HUES48 (cell line): ENCODE data around the gene LRRC27.

ENCODE experiments used
- H3K27ac ChIP-seq: one replicate; pipeline ENCODE4 v1.7.0; 2013; ENCODE audit warnings: low read depth, low read length, inconsistent platforms
- H3K27me3 ChIP-seq: 2 replicates; pipeline ENCODE4 v1.6.1; 2013; ENCODE audit warnings: mild to moderate bottlenecking, low read length; ENCODE audit not compliant: control insufficient read depth, insufficient read depth
- H3K36me3 ChIP-seq: 2 replicates; pipeline ENCODE4 v1.6.1; 2013; ENCODE audit warnings: low read length; ENCODE audit not compliant: control insufficient read depth, insufficient read depth
- H3K4me1 ChIP-seq: 2 replicates; pipeline ENCODE4 v1.6.1; 2013; ENCODE audit warnings: mild to moderate bottlenecking, low read length; ENCODE audit not compliant: control insufficient read depth, insufficient read depth
- H3K4me3 ChIP-seq: 2 replicates; pipeline ENCODE4 v1.5.1; 2013; ENCODE audit warnings: mild to moderate bottlenecking, low read depth, low read length
- H3K9ac ChIP-seq: 2 replicates; pipeline ENCODE4 v1.6.1; 2013; ENCODE audit warnings: mild to moderate bottlenecking, low read depth, low read length, moderate library complexity
- H3K9me3 ChIP-seq: 2 replicates; pipeline ENCODE4 v1.6.1; 2013; ENCODE audit warnings: low read length; ENCODE audit not compliant: control insufficient read depth, insufficient read depth

Gene LRRC27

GRCh38 chr10:132395704-132396493, 63.9 kb downstream of the LRRC27 start:
- H3K27me3 ChIP-seq: peaks cover 8% of the 10 kb centered on the region
- peaks cover 11% of the 10 kb centered on the region; the same call in 1 of the 2 replicates for H3K4me1 ChIP-seq
- H3K4me3 ChIP-seq: peak overlapping the region; percentile 54; the same call in 1 of the 2 replicates
- no peaks in the 10 kb centered on the region for H3K9me3 ChIP-seq
- no peak overlapping the region for H3K27ac ChIP-seq
- H3K9ac ChIP-seq: peak overlapping the region; percentile 24; the same call in 1 of the 2 replicates
- H3K36me3 ChIP-seq: no peaks in the 10 kb centered on the region

- Histone ChIP-seq H3K9me3 (no peaks in the 10 kb centered on the region), H3K27me3 (peaks cover 8% of the 10 kb centered on the region), H3K4me3 (peak overlapping the region; percentile 54; the same call in 1 of the 2 replicates), H3K9ac (peak overlapping the region; percentile 24; the same call in 1 of the 2 replicates), H3K27ac (no peak overlapping the region), H3K4me1 (peaks cover 11% of the 10 kb centered on the region; the same call in 1 of the 2 replicates), H3K36me3 (no peaks in the 10 kb centered on the region)
Observed at GRCh38 chr10:132396494-132397035, 64.6 kb downstream of the LRRC27 start.

GRCh38 chr10:132397036-132397541, 65.1 kb downstream of the LRRC27 start, which contains the start of gene PWWP2B:
TSS of gene PWWP2B (plus strand) at chr10:132397200. CDS start at chr10:132397227, 27 bp downstream.
- H3K9me3 ChIP-seq: no peaks in the 10 kb centered on the region
- peak within 1 kb of the TSS; percentile 24; the same call in 1 of the 2 replicates for H3K9ac ChIP-seq
- peaks cover 11% of the 10 kb centered on the region; the same call in 1 of the 2 replicates for H3K4me1 ChIP-seq
- H3K27me3 ChIP-seq: peaks cover 8% of the 10 kb centered on the region
- H3K36me3 ChIP-seq: no peaks in the 10 kb centered on the region
- peak within 1 kb of the TSS; percentile 55 for H3K4me3 ChIP-seq
- H3K27ac ChIP-seq: no peak within 1 kb of the TSS

- peaks cover 8% of the 10 kb centered on the region for H3K27me3 ChIP-seq
- H3K36me3 ChIP-seq: no peaks in the 10 kb centered on the region
- H3K27ac ChIP-seq: no peak overlapping the region
- peaks cover 11% of the 10 kb centered on the region; the same call in 1 of the 2 replicates for H3K4me1 ChIP-seq
- no peak overlapping the region for H3K9ac ChIP-seq
- H3K9me3 ChIP-seq: no peaks in the 10 kb centered on the region
- H3K4me3 ChIP-seq: peak overlapping the region; percentile 55
Observed at GRCh38 chr10:132397671-132398565, 65.9 kb downstream of the LRRC27 start.

GRCh38 chr10:132398566-132398991, 66.6 kb downstream of the LRRC27 start:
- Histone ChIP-seq H3K27ac (no peak overlapping the region), H3K36me3 (no peaks in the 10 kb centered on the region), H3K9me3 (no peaks in the 10 kb centered on the region), H3K27me3 (peaks cover 8% of the 10 kb centered on the region), H3K4me1 (peaks cover 11% of the 10 kb centered on the region; the same call in 1 of the 2 replicates), H3K4me3 (no peak overlapping the region), H3K9ac (no peak overlapping the region)

GRCh38 chr10:132399117-132400035, 67.4 kb downstream of the LRRC27 start:
- no peak overlapping the region for H3K27ac ChIP-seq
- H3K9ac ChIP-seq: no peak overlapping the region
- H3K4me1 ChIP-seq: peaks cover 11% of the 10 kb centered on the region; the same call in 1 of the 2 replicates
- H3K36me3 ChIP-seq: no peaks in the 10 kb centered on the region
- H3K9me3 ChIP-seq: no peaks in the 10 kb centered on the region
- H3K4me3 ChIP-seq: no peak overlapping the region
- peaks cover 8% of the 10 kb centered on the region for H3K27me3 ChIP-seq

GRCh38 chr10:132400041-132400546, 68.1 kb downstream of the LRRC27 start:
- peaks cover 8% of the 10 kb centered on the region for H3K27me3 ChIP-seq
- H3K4me1 ChIP-seq: peaks cover 11% of the 10 kb centered on the region; the same call in 1 of the 2 replicates
- no peaks in the 10 kb centered on the region for H3K36me3 ChIP-seq
- H3K4me3 ChIP-seq: no peak overlapping the region
- no peak overlapping the region for H3K27ac ChIP-seq
- no peak overlapping the region for H3K9ac ChIP-seq
- H3K9me3 ChIP-seq: no peaks in the 10 kb centered on the region

- H3K9me3 ChIP-seq: no peaks in the 10 kb centered on the region
- H3K4me1 ChIP-seq: peaks cover 14% of the 10 kb centered on the region; the same call in 1 of the 2 replicates
- H3K36me3 ChIP-seq: no peaks in the 10 kb centered on the region
- no peak overlapping the region for H3K27ac ChIP-seq
- peaks cover 8% of the 10 kb centered on the region for H3K27me3 ChIP-seq
- no peak overlapping the region for H3K4me3 ChIP-seq
- no peak overlapping the region for H3K9ac ChIP-seq
Observed at GRCh38 chr10:132400547-132401151, 68.7 kb downstream of the LRRC27 start.

- Histone ChIP-seq H3K27ac (no peak overlapping the region), H3K27me3 (peaks cover 8% of the 10 kb centered on the region), H3K36me3 (0 out of 2 replicates have a peak, but pooled peaks cover 7% of the 10 kb centered on the region), H3K9me3 (no peaks in the 10 kb centered on the region), H3K4me3 (no peak overlapping the region), H3K9ac (no peak overlapping the region), H3K4me1 (peaks cover 14% of the 10 kb centered on the region; the same call in 1 of the 2 replicates)
Observed at GRCh38 chr10:132401401-132402118, 69.6 kb downstream of the LRRC27 start.
